Endothelial cell of umbilical vein (primary cell): Measurements from ENCODE around the gene MED6.

Experiments used
- POLR2A ChIP-seq: IDR thresholded peaks from 2 replicates; pipeline ENCODE4 v1.6.1; 2012; ENCODE audit warnings: low read depth, mild to moderate bottlenecking, control low read depth, low read length
- TF ChIP-seq, protein P1 (sequence below), 2 donors: IDR thresholded peaks; 1 replicate in 1 of 2; 2 replicates in 1 of 2; pipeline ENCODE4 v1.5.1; 2011; ENCODE audit warnings: low read length in 2 of 2, mild to moderate bottlenecking in 2 of 2, moderate library complexity in 2 of 2, control low read depth in 1 of 2, inconsistent platforms in 1 of 2, low read depth in 1 of 2; ENCODE audit not compliant: insufficient read depth in 1 of 2; ENCODE audit errors: extremely low read depth in 1 of 2

DNA sequence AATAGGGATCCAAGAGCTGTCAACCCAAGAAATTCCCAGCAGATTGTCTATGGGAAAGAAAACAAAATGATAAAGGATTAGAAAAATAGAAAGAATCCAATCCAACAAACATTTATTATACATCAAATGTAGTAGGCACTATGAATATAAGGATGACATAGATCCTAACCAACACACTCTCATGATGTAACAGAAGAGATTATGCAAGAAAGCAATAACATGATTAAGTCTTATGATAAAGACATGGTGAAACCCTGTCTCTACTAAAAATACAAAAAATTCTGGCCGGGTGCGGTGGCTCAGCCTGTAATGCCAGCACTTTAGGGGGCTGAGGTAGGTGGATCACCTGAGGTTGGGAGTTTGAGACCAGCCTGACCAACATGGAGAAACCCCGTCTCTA, 2.7 kb downstream of the MED6 start:
- no peak for TF ChIP-seq POLR2A
- TF ChIP-seq, protein P1, sequence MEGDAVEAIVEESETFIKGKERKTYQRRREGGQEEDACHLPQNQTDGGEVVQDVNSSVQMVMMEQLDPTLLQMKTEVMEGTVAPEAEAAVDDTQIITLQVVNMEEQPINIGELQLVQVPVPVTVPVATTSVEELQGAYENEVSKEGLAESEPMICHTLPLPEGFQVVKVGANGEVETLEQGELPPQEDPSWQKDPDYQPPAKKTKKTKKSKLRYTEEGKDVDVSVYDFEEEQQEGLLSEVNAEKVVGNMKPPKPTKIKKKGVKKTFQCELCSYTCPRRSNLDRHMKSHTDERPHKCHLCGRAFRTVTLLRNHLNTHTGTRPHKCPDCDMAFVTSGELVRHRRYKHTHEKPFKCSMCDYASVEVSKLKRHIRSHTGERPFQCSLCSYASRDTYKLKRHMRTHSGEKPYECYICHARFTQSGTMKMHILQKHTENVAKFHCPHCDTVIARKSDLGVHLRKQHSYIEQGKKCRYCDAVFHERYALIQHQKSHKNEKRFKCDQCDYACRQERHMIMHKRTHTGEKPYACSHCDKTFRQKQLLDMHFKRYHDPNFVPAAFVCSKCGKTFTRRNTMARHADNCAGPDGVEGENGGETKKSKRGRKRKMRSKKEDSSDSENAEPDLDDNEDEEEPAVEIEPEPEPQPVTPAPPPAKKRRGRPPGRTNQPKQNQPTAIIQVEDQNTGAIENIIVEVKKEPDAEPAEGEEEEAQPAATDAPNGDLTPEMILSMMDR (IDR thresholded peaks at IDR 0.05; ENCODE audit: extremely low read depth in 1 of 2, insufficient read depth in 1 of 2, low read depth in 1 of 2, low read length in 2 of 2) = no peak
